MG63 (cell line): ENCODE measurements around the gene SYNDIG1. TPM values are rescaled to one million over a fixed set of nuclear protein-coding genes. Genes with fewer than 3 reads are reported as not detected.
"Not testable (repeated sequence)": the region's sequence is repeated elsewhere in the genome, so short reads cannot be mapped to it uniquely, and the experiment has no call there.

Experiments used
- DNase-seq: peaks from one replicate; pipeline ENCODE4 v3.0.0-alpha.2; 2020
- H3K27me3 ChIP-seq: fragments of 250-450 bp; sonication (Bioruptor Pico); 2 replicates; pipeline ENCODE4 v1.5.1; 2020; ENCODE audit warnings: mild to moderate bottlenecking, moderate library complexity
- H3K36me3 ChIP-seq: fragments of 250-450 bp; sonication (Bioruptor Pico); 2 replicates; pipeline ENCODE4 v1.5.1; 2020; ENCODE audit warnings: mild to moderate bottlenecking, moderate library complexity
- H3K4me3 ChIP-seq: fragments of 250-450 bp; sonication (Bioruptor Pico); 2 replicates; pipeline ENCODE4 v1.5.1; 2020; ENCODE audit warnings: mild to moderate bottlenecking, moderate library complexity
- H3K9me3 ChIP-seq: fragments of 250-450 bp; sonication (Bioruptor Pico); 2 replicates; pipeline ENCODE4 v1.5.1; 2020; ENCODE audit warnings: mild to moderate bottlenecking, moderate library complexity
- total RNA-seq: library from RNA; depleted of rRNA; stranded (reverse); fragments of >200 nt; shearing (Covaris generic); gene quantifications from 2 replicates; pipeline ENCODE4 v1.2.3, GENCODE V29; 2014; ENCODE audit warnings: low replicate concordance

The SYNDIG1 gene
- total RNA-seq, 1 experiment from 2014 or later, result 0.33 TPM

- Histone ChIP-seq H3K9me3 (no peaks in the 10 kb centered on the region), H3K27me3 (no peaks in the 10 kb centered on the region), H3K4me3 (no peak overlapping the region), H3K36me3 (no peaks in the 10 kb centered on the region)
- no peak for DNase-seq
These were observed 25.8 kb downstream of the SYNDIG1 start for GRCh38 chr20:24495266-24495665.

DNA sequence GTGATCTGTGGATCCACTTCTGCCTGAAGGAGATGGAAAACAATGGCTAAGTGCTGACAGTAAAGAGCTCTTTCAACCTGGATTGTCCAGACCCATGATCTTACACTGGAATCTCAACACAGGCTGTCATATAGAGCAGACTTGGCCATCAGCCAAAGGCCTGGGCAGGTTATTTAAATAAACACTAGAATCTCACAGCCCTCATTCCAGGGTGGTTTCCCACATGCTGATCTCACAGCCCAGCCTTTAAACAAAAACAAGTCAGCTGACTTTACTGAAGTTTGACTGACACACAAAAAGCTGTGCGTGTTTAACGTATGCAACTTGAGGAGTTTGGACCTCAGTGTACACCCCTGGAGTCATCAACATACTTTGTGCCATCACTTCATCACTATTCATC is 28.4 kb downstream of the SYNDIG1 start:
- no peaks in the 10 kb centered on the region for H3K9me3 ChIP-seq
- no peak for DNase-seq
- no peaks in the 10 kb centered on the region for H3K27me3 ChIP-seq
- H3K36me3 ChIP-seq, result no peaks in the 10 kb centered on the region
- no peak overlapping the region for H3K4me3 ChIP-seq

- Histone ChIP-seq H3K27me3 (no peaks in the 10 kb centered on the region), H3K9me3 (no peaks in the 10 kb centered on the region), H3K4me3 (no peak overlapping the region), H3K36me3 (no peaks in the 10 kb centered on the region)
- DNase-seq, result no peak
These were observed 29.2 kb downstream of the SYNDIG1 start for GRCh38 chr20:24498641-24499040.

- no peak for DNase-seq
- H3K9me3 ChIP-seq, result no peaks in the 10 kb centered on the region
- no peaks in the 10 kb centered on the region for H3K36me3 ChIP-seq
These were observed 30.0 kb downstream of the SYNDIG1 start for GRCh38 chr20:24499472-24499871.

DNA sequence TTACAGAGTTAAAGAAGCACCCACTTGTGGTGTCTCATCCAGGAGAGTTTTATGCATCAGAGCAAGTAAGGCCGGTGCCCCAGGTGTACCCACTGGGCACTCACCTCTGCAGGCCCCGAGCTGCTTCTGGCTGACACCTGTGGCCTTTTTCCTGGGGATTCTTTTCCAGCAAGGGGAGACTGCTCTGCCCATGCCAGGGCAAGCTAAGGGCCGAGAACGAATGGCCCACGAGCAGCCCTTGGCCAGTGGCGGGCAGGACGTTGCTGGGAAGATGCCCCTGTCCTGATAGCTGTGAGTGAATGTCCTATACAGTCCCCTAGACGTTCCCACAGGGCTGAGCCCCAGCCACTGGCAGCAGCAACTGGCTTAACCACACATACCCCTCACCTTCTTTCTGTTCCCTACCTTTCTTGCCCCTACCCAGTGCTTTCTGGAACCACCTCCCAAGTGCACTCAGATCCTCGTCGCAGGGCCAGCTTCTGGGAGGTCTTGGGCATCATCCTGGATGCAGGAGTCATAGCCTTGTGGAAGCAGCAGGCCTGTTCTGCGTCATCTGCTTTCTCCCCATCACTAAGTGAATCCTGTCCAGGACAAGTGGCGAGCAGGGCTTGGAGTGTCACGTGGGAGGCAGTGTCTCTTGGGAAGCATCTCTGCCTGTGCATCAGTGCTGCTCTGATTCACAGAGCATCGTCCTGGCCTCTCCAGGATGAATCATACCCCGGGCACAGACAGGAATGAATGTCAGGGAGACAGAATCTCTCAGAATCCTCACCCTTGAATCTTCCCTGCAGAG is 32.5 kb downstream of the SYNDIG1 start:
- Histone ChIP-seq H3K4me3 (no peak overlapping the region), H3K36me3 (no peaks in the 10 kb centered on the region), H3K27me3 (no peaks in the 10 kb centered on the region), H3K9me3 (no peaks in the 10 kb centered on the region)
- peak; percentile 63 for DNase-seq

More at GRCh38 chr20:24499472-24499871, 30.0 kb downstream of the SYNDIG1 start:
- no peak overlapping the region for H3K4me3 ChIP-seq
- no peaks in the 10 kb centered on the region for H3K27me3 ChIP-seq

GRCh38 chr20:24502661-24503060 is 33.2 kb downstream of the SYNDIG1 start:
- DNase-seq, result no peak
- H3K9me3 ChIP-seq, result no peaks in the 10 kb centered on the region
- H3K36me3 ChIP-seq, result no peaks in the 10 kb centered on the region
- H3K27me3 ChIP-seq, result no peaks in the 10 kb centered on the region
- H3K4me3 ChIP-seq, result no peak overlapping the region

GRCh38 chr20:24503352-24503931 is 34.0 kb downstream of the SYNDIG1 start:
- DNase-seq, result no peak
- Histone ChIP-seq H3K4me3 (no peak overlapping the region), H3K27me3 (no peaks in the 10 kb centered on the region), H3K36me3 (no peaks in the 10 kb centered on the region), H3K9me3 (no peaks in the 10 kb centered on the region)

GRCh38 chr20:24504331-24505285 is 35.2 kb downstream of the SYNDIG1 start:
- no peaks in the 10 kb centered on the region for H3K27me3 ChIP-seq
- no peaks in the 10 kb centered on the region for H3K9me3 ChIP-seq
- no peak for DNase-seq
- H3K4me3 ChIP-seq, result no peak overlapping the region
- no peaks in the 10 kb centered on the region for H3K36me3 ChIP-seq

- no peaks in the 10 kb centered on the region for H3K36me3 ChIP-seq
- no peaks in the 10 kb centered on the region for H3K9me3 ChIP-seq
- no peak overlapping the region for H3K4me3 ChIP-seq
- DNase-seq, result no peak
- H3K27me3 ChIP-seq, result no peaks in the 10 kb centered on the region
These were observed 36.7 kb downstream of the SYNDIG1 start for GRCh38 chr20:24506146-24506545.

DNA sequence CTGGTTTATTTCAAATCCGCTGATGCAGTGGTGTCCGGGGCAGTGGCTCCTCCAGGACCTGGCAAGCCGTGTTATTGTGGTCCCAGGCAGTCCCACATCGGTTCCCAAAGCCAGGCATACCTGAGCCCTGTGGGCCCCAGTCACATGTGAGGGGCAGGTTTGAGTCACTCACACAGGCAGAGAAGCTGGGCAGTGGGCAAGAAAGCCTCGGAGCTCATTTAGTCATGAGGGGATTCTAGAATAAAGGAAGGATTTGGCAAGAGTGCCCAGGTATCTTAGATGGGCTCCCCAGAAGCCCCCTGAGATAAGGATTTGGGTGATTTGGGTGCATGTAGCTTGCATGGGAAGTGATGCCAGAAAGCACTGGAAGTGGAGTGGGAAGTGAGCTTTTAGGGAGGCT is 37.3 kb downstream of the SYNDIG1 start:
- Histone ChIP-seq H3K9me3 (no peaks in the 10 kb centered on the region), H3K4me3 (no peak overlapping the region), H3K27me3 (no peaks in the 10 kb centered on the region), H3K36me3 (no peaks in the 10 kb centered on the region)
- no peak for DNase-seq

GRCh38 chr20:24507182-24507853 is 37.9 kb downstream of the SYNDIG1 start:
- H3K4me3 ChIP-seq, result no peak overlapping the region
- H3K9me3 ChIP-seq, result no peaks in the 10 kb centered on the region
- H3K36me3 ChIP-seq, result no peaks in the 10 kb centered on the region
- no peaks in the 10 kb centered on the region for H3K27me3 ChIP-seq
- no peak for DNase-seq

DNA sequence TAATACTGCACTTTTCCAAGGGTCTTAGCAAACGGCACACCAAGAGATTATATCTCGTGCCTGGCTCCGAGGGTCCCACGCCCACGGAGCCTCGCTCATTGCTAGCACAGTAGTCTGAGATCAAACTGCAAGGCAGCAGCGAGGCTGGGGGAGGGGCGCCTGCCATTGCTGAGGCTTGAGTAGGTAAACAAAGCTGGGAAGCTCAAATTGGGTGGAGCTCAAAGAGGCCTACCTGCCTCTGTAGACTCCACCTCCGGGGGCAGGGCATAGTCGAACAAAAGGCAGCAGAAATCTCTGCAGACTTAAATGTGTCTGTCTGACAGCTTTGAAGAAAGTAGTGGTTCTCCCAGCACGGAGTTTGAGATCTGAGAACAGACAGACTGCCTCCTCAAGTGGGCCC is 43.0 kb downstream of the SYNDIG1 start:
- H3K27me3 ChIP-seq, H3K4me3 ChIP-seq, DNase-seq, H3K36me3 ChIP-seq, H3K9me3 ChIP-seq: not testable (repeated sequence)

DNA sequence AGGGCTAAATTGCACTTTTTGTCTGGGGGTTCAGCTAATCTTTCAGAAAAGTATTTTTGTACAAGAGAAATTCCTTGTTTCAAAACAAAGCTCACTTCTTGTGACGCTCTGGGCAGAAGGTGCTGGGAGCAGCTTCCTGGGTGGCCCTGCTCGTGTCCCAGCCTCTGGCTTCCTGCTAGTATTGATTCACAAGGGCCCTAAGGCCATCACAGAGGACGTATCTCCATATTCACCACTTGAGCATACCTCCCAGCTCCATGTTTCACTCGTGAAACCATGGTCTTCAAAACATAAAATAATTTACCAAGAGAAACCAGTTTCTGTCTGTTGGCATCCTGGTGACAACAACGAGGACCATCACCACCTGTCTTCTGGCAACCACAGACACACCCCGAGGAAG is 49.1 kb downstream of the SYNDIG1 start:
- H3K9me3 ChIP-seq, result no peaks in the 10 kb centered on the region
- DNase-seq, result no peak
- no peak overlapping the region for H3K4me3 ChIP-seq
- H3K27me3 ChIP-seq, result no peaks in the 10 kb centered on the region
- H3K36me3 ChIP-seq, result no peaks in the 10 kb centered on the region

DNA sequence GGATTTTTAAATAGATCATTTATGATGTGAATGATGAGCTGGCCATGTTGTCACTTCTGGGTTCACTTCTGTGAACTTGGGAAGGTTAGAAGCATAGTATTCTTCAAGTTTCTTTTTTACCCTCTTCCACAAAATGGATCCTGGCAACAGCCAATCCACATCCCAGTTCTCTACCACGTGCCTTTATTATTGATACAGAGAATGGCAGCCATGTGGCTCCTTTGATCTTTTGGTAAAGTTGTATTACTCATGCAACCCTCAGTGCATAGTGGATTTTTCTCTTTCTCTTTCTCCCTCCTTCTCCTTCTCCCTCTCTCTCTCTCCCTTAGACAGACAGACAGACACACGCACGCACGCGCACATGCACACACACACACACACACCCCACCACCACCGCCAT is 50.0 kb downstream of the SYNDIG1 start:
- DNase-seq, result no peak

GRCh38 chr20:24521032-24521431 is 51.6 kb downstream of the SYNDIG1 start:
- no peak for DNase-seq
- no peaks in the 10 kb centered on the region for H3K27me3 ChIP-seq
- H3K4me3 ChIP-seq, result no peak overlapping the region
- no peaks in the 10 kb centered on the region for H3K9me3 ChIP-seq
- no peaks in the 10 kb centered on the region for H3K36me3 ChIP-seq

More for the DNA sequence above, 50.0 kb downstream of the SYNDIG1 start:
- H3K36me3 ChIP-seq, result no peaks in the 10 kb centered on the region
- no peaks in the 10 kb centered on the region for H3K9me3 ChIP-seq
- H3K4me3 ChIP-seq, result no peak overlapping the region
- no peaks in the 10 kb centered on the region for H3K27me3 ChIP-seq

GRCh38 chr20:24522452-24523330 is 53.3 kb downstream of the SYNDIG1 start:
- no peaks in the 10 kb centered on the region for H3K9me3 ChIP-seq
- no peaks in the 10 kb centered on the region for H3K27me3 ChIP-seq
- H3K4me3 ChIP-seq, result no peak overlapping the region
- no peak for DNase-seq
- H3K36me3 ChIP-seq, result no peaks in the 10 kb centered on the region
